HG03521 (cell line): Measurements from ENCODE around the gene C16orf82.

Experiments used
- ATAC-seq: cut with Tn5 transposase; IDR thresholded peaks from one replicate; pipeline ENCODE4 v1.9.1; 2021; ENCODE audit warnings: mild to moderate bottlenecking, moderate library complexity; ENCODE audit not compliant: unreplicated experiment

The C16orf82 gene

DNA sequence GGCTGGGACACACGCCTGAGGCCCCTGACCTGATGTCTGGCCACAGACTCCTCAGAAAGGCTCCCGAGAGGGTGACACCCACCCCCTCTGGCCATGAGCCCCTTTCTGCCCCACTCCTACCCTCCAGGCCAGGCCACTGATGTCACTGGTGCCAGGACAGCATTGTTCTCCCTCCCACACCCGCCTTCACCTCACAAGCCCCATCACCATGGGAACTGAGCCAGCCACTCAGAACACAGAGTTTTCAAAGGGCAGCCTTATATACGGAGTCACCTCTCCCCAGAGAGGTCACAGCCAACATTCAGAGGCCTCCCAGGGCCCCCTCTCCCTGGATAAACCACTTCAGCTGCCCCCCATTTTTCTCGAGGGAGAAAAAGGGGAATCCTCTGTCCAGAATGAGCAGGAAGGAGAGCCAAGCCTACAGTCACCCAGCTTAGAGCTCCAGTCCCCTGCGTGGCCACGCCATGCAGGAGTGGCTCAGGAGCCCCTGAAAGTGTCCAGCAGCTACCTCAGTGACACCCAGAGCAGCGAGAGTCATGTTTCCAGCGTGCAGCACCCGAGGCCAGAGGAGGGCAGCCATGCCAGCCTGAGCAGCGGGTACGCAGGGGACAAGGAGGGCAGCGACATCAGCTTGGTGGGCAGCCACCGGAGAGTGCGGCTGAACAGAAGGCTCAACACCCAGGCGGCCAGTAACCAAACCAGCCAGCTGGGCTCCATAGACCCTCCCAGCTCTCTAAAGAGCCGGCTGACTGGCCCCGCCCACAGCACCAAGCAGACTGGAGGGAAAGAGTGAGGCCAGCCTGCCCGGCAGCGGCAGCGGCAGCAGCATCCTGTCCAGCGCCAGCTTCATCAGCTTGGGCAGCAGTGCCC is at the start of gene C16orf82:
Gene C16orf82, plus strand, starts transcription at position 260 of the 870 bp plus-strand sequence.
- no peak for ATAC-seq

- no peak for ATAC-seq
Measured at GRCh38 chr16:27020031-27020430, 46.7 kb upstream of the C16orf82 start.

DNA sequence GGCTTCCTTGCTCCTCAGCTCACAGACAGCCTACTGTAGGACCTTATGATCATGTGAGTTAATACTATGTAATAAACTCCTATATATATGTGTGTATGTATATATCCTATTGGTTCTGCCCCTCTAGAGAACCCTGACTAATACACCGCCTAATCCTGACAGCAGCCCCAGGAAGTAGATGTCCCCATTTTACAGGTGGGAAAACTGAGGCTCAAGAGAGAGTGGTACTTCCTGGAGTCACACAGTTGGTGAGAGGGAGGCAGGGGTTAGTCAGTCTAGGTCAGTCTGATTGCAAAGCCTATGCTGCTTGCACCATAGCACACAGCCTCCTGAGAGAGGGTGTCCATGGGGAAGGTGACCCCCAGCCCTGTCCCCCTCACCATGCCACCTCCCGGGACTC is 42.7 kb upstream of the C16orf82 start:
- ATAC-seq = no peak

GRCh38 chr16:27025581-27025980 is 41.1 kb upstream of the C16orf82 start:
- ATAC-seq = no peak

DNA sequence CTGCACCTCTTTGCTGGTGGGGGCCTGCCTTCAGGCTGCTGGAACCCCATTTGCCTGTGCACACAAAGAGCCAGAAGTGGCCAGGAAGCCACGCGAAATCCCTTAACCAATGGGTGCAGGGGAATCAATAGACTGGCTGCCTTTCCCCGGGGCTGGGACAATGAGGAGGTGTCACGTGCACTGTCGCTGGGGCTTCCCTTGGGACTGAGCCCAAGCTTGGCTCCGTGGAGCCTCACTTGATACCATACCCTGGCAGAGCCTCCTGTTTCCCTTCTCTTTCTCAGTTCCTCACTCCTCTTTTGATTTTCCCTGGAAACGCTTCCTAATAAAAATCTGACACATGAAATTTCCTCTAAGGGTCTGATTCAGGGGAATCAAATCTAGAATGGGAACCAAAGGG is 38.8 kb upstream of the C16orf82 start:
- ATAC-seq = no peak

DNA sequence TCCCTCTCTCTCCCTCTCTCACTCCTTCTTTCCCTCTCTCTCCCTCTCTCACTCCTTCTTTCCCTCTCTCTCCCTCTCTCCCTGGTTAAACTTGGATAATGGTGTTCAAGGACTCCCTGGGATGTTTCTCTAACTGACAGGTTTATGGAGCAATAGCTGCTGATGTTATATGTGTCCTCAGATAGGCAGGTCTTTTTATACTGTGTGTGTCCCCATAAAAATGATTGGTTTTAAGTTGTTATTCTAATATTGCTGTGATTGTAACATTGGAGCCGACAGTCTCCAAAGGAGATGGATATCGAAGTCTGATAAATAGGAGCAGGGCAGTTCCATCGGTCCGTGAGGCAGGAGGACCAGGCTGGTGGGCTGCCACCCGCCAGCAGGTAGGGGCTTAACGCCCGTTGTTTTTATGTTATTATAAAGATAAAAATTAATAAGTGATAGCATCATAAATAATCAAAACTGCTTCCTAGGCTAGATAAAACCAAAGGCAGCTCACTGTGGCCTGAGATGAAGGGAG is 38.1 kb upstream of the C16orf82 start:
- no peak for ATAC-seq

DNA sequence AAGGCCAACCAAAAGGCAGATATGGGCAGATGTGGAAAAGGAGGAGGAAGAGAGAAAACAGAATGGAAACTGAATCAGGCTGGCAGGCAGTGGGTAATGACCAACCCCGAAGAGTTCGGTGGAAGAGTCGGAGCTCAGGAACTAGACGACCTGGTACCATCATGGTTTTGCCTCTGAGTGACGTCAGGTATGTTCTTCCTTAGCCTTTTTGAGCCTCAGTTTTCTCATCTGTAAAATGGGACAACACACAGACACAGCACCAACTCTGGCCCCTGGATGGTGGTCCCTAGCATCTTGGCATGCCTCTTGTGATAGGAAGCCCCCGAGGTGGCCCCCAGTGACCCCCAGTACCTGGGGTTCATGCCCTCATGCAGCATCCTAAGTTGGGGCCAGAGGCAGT is 37.2 kb upstream of the C16orf82 start:
- no peak for ATAC-seq

- no peak for ATAC-seq
Measured at GRCh38 chr16:27033281-27033979, 33.3 kb upstream of the C16orf82 start.

DNA sequence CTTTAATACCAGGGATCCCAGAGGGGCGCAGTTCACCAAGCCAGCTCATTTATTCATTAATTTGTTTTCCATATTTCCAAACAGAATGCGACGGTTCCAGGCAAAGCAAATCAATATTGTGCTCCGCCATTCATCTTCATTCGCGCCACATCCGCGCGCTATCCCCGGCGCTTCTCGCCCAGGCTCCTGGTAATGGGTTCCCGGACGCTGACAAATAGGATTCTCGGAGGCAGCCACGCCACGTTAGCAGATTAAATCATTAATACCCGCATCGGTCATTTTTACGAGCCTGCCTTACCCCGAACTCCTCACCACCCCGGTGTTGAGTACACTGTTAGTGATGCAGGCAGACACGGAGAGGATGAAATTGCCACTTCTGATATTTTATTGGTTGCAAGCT is 26.0 kb upstream of the C16orf82 start:
- ATAC-seq = no peak

GRCh38 chr16:27046958-27047518 is 19.7 kb upstream of the C16orf82 start:
- ATAC-seq = no peak

DNA sequence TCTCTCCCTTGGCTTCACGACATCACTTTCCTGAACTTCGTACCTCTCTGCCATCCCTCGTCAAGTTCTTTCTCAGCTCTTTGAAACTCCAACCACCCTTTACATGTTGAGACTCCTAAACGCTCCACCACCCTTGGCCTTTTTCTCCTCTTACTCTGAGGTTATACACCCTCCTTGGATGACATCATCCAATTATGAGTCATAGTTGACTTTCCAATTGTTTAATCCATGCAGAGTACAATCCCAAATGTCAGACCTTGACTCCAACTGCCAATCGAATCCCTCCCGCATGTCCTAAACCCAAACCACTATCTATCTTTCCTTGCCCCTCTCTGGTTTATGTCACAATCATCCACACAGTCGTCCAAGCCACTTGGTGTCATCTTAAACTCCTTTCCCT is 18.4 kb upstream of the C16orf82 start:
- no peak for ATAC-seq

- ATAC-seq = no peak
Measured at GRCh38 chr16:27049117-27049516, 17.6 kb upstream of the C16orf82 start.

DNA sequence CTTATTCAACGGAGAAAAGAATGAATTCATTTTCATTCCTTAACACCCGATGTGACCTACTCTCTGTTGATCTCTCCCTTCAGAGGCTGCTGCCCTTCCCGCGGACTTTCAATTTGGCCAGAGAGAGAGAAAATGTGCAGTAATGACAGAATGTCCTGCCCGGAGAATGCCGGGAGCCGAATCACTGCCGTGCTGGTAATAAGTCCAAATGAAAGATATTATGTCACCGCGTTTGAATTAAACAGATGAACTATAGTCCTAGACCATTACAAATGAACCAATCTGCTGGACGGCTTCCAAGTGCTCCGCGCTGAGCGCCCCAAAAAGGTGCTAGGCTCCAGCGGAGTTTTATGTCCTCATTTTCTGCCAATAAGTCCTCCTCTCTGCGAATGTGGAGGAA is 14.7 kb upstream of the C16orf82 start:
- ATAC-seq = no peak

DNA sequence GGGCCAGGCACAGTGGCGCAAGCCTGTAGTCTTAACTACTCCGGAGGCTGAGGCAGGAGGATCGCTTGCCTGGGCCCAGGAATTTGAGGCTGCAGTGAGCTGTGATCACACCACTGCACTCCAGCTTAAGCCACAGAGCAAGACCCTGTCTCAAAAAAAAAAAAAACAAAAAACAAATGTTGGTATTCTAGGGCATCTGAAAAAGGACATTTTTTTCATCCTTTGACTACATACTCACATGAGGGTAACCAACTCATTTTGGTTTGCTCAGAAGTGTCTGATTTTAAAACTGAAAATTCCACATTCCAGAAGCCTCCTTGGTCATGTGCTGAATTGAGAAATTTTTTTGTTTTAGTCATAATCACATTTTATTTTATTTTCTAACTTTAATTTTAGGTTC is 12.7 kb upstream of the C16orf82 start:
- no peak for ATAC-seq

GRCh38 chr16:27058299-27058698 is 8.4 kb upstream of the C16orf82 start:
- ATAC-seq = no peak

GRCh38 chr16:27070776-27071175 is 4.0 kb downstream of the C16orf82 start:
- ATAC-seq = no peak

GRCh38 chr16:27073733-27074132 is 7.0 kb downstream of the C16orf82 start:
- ATAC-seq = no peak

DNA sequence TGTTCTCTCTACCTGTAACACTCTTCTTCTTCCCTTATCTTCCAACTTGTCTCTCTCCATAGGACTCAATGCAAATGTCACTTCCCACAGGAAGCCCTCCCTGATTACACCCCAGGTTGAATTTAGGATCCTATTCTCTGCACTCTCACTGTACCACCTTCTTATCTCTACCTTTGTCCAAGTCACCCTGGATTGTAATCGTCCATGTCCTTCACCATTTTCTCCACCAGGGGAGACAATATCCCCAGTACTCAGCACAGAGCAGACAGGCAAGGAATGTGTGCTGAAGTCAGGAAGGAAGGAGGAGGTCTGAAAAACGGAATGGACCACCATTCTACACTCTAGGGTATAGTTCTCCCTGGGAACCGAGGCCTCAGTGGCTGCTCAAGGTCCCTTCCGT is 14.2 kb downstream of the C16orf82 start:
- no peak for ATAC-seq

DNA sequence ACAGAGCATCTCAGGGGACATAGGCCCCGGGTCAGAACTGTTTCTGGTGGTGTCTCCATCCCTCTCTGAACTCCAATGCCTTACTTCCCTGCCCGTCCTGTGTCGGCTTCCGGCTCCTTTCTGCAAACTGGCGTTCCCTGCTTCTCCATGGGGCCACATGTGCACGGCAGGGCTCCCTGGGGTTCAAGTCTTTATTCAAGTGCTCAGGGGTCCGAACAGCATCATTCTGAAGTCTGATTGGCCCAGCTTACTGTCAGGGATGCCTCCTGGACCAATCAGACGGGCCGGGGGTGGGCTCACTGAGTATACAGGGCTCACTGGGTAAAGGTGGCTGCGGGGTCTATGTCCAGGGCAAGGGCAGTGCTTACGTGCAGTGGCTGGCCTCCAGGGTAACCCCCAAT is 17.1 kb downstream of the C16orf82 start:
- ATAC-seq = no peak

DNA sequence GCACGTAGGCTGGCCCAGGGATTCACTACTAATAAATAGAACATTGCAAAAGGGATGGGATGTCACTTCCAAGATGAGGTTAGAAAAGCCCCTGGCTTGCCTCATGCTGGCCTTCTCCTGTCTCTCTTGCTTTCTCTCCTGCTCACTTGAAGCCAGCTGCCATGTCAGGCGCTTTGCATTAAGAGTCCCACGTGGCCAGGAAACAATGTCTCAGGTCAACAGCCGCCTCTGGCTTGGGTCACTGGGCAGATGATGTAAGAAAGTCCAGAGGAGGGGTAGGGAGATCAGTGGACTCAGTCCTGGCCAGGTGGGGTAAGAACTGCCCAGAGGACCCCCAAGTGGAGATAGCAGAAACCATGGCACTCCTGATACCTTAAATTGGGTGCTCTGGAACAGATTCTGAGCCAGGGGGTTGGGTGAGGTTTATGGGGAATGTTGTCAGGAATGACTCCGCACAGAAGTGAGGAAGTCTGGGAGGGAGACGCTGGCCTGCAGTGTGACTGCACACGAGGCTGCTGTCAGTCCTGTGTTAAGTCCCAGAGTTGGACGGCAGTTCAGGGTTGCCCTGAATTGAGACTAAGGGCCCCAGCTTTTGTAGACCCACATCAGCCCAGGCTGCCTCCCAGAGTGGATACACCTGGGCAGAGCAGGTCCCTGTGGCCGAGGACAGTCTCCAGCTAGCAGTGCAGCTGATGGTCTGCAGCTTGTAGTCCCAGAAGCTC is 17.7 kb downstream of the C16orf82 start:
- no peak for ATAC-seq

DNA sequence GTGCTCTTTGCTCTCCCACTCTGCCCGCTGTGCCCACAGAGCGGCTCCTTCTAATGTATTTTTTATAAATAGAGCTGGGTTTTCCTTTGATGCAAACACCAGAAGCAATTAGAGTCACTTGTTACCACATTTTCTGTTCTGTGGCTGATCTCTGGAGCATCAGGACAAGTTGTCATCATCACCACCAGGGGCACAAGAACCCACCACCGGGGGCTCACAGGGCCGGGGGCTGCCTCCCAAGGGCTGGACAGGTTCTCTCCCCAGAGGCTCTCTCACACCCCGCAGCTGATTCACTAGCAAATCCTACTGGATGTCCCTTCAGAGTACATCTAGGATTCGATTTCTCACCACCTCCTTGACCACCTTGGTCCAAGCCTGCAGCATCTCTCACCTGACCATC is 18.5 kb downstream of the C16orf82 start:
- ATAC-seq = no peak
